SIG-M5 treated with dmso at 0.1 percent for 504 hours (cell line): ENCODE data around the gene NT5C3A.
"Not testable (repeated sequence)": the region's sequence is repeated elsewhere in the genome, so short reads cannot be mapped to it uniquely, and the experiment has no call there.

Experiments
- DNase-seq: peaks from one replicate; lab custom pipeline; 2025; ENCODE audit not compliant: unreplicated experiment; lab: John Stamatoyannopoulos, UW

NT5C3A gene

GRCh38 chr7:32988148-32988547, 74.4 kb downstream of the NT5C3A start:
- DNase-seq, result peak; percentile 68

GRCh38 chr7:32979902-32980301, 82.7 kb downstream of the NT5C3A start:
- not testable (repeated sequence) for DNase-seq

GRCh38 chr7:32979246-32979645, 83.3 kb downstream of the NT5C3A start:
- not testable (repeated sequence) for DNase-seq

GRCh38 chr7:32977159-32977558, 85.4 kb downstream of the NT5C3A start:
- peak; percentile 26 for DNase-seq

- DNase-seq, result not testable (repeated sequence)
These were observed 90.6 kb downstream of the NT5C3A start for GRCh38 chr7:32971967-32972366.

- DNase-seq, result peak; percentile 18
These were observed 95.4 kb downstream of the NT5C3A start for GRCh38 chr7:32967268-32967582.

GRCh38 chr7:32966489-32967267, 95.9 kb downstream of the NT5C3A start:
- not testable (repeated sequence) for DNase-seq

GRCh38 chr7:32964461-32965159, 98.0 kb downstream of the NT5C3A start:
- not testable (repeated sequence) for DNase-seq
